ENCODE measurements around the gene TP53BP1. TPM values are rescaled to one million over a fixed set of nuclear protein-coding genes. Genes with fewer than 3 reads are reported as not detected.

TP53BP1 gene
- total and polyA plus RNA-seq, 2 of the 13 experiments (the other 11 are each of a cell fraction or from before 2014, with no cell fraction given) = 17.1 to 17.4 TPM

- TF ChIP-seq TRIM22 (IDR thresholded peaks at IDR 0.05) = no peak
- TF ChIP-seq SPEN (CRISPR knock-in tag; IDR thresholded peaks at IDR 0.05; ENCODE audit: low read depth) = peak; percentile 69
- TF ChIP-seq PCBP2 (optimal IDR thresholded peaks at IDR 0.05; ENCODE audit: low read depth, low read length, poor library complexity, severe bottlenecking) = no peak
- no peak for TF ChIP-seq ZNF382 (CRISPR knock-in tag; IDR thresholded peaks at IDR 0.05; ENCODE audit: borderline replicate concordance)
- peak; percentile 84 for TF ChIP-seq POLR2AphosphoS5 (IDR thresholded peaks at IDR 0.05; ENCODE audit: low read depth, low read length)
- TF ChIP-seq, protein P1, sequence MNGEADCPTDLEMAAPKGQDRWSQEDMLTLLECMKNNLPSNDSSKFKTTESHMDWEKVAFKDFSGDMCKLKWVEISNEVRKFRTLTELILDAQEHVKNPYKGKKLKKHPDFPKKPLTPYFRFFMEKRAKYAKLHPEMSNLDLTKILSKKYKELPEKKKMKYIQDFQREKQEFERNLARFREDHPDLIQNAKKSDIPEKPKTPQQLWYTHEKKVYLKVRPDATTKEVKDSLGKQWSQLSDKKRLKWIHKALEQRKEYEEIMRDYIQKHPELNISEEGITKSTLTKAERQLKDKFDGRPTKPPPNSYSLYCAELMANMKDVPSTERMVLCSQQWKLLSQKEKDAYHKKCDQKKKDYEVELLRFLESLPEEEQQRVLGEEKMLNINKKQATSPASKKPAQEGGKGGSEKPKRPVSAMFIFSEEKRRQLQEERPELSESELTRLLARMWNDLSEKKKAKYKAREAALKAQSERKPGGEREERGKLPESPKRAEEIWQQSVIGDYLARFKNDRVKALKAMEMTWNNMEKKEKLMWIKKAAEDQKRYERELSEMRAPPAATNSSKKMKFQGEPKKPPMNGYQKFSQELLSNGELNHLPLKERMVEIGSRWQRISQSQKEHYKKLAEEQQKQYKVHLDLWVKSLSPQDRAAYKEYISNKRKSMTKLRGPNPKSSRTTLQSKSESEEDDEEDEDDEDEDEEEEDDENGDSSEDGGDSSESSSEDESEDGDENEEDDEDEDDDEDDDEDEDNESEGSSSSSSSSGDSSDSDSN (CRISPR knock-in tag; IDR thresholded peaks at IDR 0.05) = peak; percentile 83
- no peak for TF ChIP-seq WIZ (CRISPR knock-in tag; IDR thresholded peaks at IDR 0.05)
- TF ChIP-seq IKZF4 (CRISPR knock-in tag; IDR thresholded peaks at IDR 0.05; ENCODE audit: borderline replicate concordance, low read depth, not compliant biosample characterization) = no peak
- TF ChIP-seq, protein P2, sequence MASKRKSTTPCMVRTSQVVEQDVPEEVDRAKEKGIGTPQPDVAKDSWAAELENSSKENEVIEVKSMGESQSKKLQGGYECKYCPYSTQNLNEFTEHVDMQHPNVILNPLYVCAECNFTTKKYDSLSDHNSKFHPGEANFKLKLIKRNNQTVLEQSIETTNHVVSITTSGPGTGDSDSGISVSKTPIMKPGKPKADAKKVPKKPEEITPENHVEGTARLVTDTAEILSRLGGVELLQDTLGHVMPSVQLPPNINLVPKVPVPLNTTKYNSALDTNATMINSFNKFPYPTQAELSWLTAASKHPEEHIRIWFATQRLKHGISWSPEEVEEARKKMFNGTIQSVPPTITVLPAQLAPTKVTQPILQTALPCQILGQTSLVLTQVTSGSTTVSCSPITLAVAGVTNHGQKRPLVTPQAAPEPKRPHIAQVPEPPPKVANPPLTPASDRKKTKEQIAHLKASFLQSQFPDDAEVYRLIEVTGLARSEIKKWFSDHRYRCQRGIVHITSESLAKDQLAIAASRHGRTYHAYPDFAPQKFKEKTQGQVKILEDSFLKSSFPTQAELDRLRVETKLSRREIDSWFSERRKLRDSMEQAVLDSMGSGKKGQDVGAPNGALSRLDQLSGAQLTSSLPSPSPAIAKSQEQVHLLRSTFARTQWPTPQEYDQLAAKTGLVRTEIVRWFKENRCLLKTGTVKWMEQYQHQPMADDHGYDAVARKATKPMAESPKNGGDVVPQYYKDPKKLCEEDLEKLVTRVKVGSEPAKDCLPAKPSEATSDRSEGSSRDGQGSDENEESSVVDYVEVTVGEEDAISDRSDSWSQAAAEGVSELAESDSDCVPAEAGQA (IDR thresholded peaks at IDR 0.05; ENCODE audit: low read depth) = no peak
- TF ChIP-seq, protein P2 (CRISPR knock-in tag; IDR thresholded peaks at IDR 0.05; ENCODE audit: borderline replicate concordance) = no peak
- peak; percentile 79 for TF ChIP-seq KDM5B (CRISPR knock-in tag; IDR thresholded peaks at IDR 0.05; ENCODE audit: borderline replicate concordance)
- TF ChIP-seq JUND (CRISPR knock-in tag; IDR thresholded peaks at IDR 0.05) = no peak
- no peak for TF ChIP-seq IRF1 (CRISPR knock-in tag; IDR thresholded peaks at IDR 0.05; ENCODE audit: low read depth)
- TF ChIP-seq CCAR2 (optimal IDR thresholded peaks at IDR 0.05; ENCODE audit: low read depth, low read length) = no peak
- no peak for TF ChIP-seq NFIC (IDR thresholded peaks at IDR 0.05; ENCODE audit: low read length)
Observed at GRCh38 chr15:43370975-43371974, 121.7 kb downstream of the TP53BP1 start, which contains the start of the genes TUBGCP4 and ZSCAN29 (continued).

All from HepG2 (cell line).